Measurements from ENCODE around the gene PSMF1.

PSMF1 gene

DNA sequence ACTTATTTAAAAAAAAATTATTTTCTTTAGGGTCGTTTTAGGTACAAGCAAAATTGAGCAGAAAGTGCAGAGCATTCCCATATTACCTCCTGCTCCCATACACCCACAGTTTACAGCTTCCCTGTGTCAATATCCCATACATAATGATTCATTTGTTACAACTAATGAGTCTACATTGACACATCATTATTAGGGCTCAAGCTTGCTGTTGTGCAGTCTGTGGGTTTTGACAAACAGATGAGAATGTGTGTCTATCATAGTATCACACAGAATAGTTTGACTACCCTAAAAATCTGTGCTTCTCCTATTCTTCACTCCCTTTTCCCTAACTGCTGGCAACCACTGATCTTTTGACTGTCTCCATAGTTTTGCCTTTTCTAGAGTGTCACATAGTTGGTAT is 9.4 kb downstream of the PSMF1 start:
- DNase-seq (ENCODE audit: extremely low spot score): no peak
- TF ChIP-seq CTBP1 (IDR thresholded peaks at IDR 0.05; ENCODE audit: borderline replicate concordance) (no peak), LEF1 (IDR thresholded peaks at IDR 0.05; ENCODE audit: borderline replicate concordance) (no peak), SP1 (IDR thresholded peaks at IDR 0.05) (no peak), L3MBTL2 (conservative IDR thresholded peaks at IDR 0.05) (no peak), SUZ12 (IDR thresholded peaks at IDR 0.05) (no peak), FOXM1 (IDR thresholded peaks at IDR 0.05; ENCODE audit: borderline replicate concordance) (no peak), ZNF384 (IDR thresholded peaks at IDR 0.05) (no peak), TARDBP (IDR thresholded peaks at IDR 0.05) (no peak), FOXA1 (IDR thresholded peaks at IDR 0.05) (no peak), NFRKB (IDR thresholded peaks at IDR 0.05) (no peak), ELF4 (IDR thresholded peaks at IDR 0.05) (no peak), HDGF (IDR thresholded peaks at IDR 0.05; ENCODE audit: borderline replicate concordance) (no peak), BHLHE40 (IDR thresholded peaks at IDR 0.05; ENCODE audit: borderline replicate concordance) (no peak), FOXK2 (IDR thresholded peaks at IDR 0.05) (no peak), ARNT (IDR thresholded peaks at IDR 0.05) (no peak)
- TF ChIP-seq, protein P1, sequence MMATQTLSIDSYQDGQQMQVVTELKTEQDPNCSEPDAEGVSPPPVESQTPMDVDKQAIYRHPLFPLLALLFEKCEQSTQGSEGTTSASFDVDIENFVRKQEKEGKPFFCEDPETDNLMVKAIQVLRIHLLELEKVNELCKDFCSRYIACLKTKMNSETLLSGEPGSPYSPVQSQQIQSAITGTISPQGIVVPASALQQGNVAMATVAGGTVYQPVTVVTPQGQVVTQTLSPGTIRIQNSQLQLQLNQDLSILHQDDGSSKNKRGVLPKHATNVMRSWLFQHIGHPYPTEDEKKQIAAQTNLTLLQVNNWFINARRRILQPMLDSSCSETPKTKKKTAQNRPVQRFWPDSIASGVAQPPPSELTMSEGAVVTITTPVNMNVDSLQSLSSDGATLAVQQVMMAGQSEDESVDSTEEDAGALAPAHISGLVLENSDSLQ (IDR thresholded peaks at IDR 0.05): no peak
- ChIA-PET POLR2A (no interaction called here), CTCF (no interaction called here)

DNA sequence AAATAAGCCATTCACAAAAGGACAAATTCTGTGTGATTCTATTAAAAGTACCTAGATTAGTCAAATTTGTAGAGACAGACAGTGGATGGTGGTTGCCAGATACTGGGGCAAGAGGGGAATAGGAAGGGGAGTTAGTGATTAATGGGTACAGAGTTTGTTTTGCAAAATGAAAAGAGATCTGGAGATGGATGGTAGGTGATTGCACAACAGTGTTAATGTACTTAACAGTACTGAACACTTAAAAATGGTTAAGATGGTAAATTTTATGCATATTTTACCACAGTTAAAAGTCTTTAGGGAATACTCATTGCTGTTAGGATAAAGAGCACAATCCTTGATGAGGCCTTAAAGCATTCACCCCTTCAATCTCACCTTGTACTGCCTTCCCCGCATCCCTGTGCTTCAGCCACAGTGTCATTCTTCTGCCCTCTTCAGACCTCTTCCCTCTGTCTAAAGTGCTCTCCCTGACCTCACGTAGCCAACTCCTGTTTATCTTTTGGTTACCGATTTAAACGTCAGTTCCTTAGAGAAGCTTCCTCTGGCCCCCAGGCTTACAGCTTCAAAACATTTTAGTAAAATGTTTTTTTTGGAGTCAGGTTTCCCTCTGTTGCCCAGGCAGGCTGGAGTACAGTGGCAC is 11.8 kb downstream of the PSMF1 start:
- DNase-seq (ENCODE audit: extremely low spot score): no peak
- TF ChIP-seq, protein P1 (IDR thresholded peaks at IDR 0.05): no peak
- TF ChIP-seq BHLHE40 (IDR thresholded peaks at IDR 0.05; ENCODE audit: borderline replicate concordance): no peak
- ChIA-PET POLR2A (no interaction called here), CTCF (no interaction called here)

- DNase-seq (ENCODE audit: extremely low spot score): no peak
- TF ChIP-seq L3MBTL2 (conservative IDR thresholded peaks at IDR 0.05): no peak
- TF ChIP-seq LEF1 (IDR thresholded peaks at IDR 0.05; ENCODE audit: borderline replicate concordance): no peak
- no peak for TF ChIP-seq CTBP1 (IDR thresholded peaks at IDR 0.05; ENCODE audit: borderline replicate concordance)
- no peak for TF ChIP-seq ARNT (IDR thresholded peaks at IDR 0.05)
- TF ChIP-seq TARDBP (IDR thresholded peaks at IDR 0.05): no peak
- no peak for TF ChIP-seq FOXK2 (IDR thresholded peaks at IDR 0.05)
- TF ChIP-seq HDGF (IDR thresholded peaks at IDR 0.05; ENCODE audit: borderline replicate concordance): no peak
- no peak for TF ChIP-seq ZNF384 (IDR thresholded peaks at IDR 0.05)
- TF ChIP-seq FOXM1 (IDR thresholded peaks at IDR 0.05; ENCODE audit: borderline replicate concordance): no peak
- no peak for TF ChIP-seq FOXA1 (IDR thresholded peaks at IDR 0.05)
- no peak for TF ChIP-seq SP1 (IDR thresholded peaks at IDR 0.05)
- no peak for TF ChIP-seq BHLHE40 (IDR thresholded peaks at IDR 0.05; ENCODE audit: borderline replicate concordance)
- no peak for TF ChIP-seq NFRKB (IDR thresholded peaks at IDR 0.05)
- ChIA-PET CTCF (no interaction called here), POLR2A (no interaction called here)
Measured at GRCh38 chr20:1130847-1131246, 12.4 kb downstream of the PSMF1 start.

DNA sequence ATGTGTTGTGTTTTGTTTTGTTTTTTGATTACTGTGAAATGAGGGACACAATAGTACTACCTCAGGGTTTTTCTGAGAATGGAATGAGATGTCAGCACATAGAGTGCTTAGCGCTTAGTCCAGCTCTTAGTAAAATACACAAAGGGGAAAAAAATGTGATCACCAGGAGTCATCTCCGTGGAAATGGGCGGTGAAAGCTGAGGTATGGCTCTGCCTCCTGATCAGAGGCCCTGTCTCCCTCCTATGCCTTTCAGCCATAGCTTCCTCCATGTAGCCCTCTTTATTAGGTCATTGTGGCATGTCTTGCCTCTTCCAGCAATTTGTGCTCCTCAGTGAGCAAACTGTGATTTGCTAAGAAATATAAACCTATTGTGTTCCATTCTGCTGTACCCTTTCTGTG is 13.0 kb downstream of the PSMF1 start:
- ChIA-PET CTCF (no interaction called here), POLR2A (no interaction called here)
- TF ChIP-seq ARNT (IDR thresholded peaks at IDR 0.05): no peak
- TF ChIP-seq BHLHE40 (IDR thresholded peaks at IDR 0.05; ENCODE audit: borderline replicate concordance): no peak
- TF ChIP-seq HDGF (IDR thresholded peaks at IDR 0.05; ENCODE audit: borderline replicate concordance): no peak
- TF ChIP-seq FOXM1 (IDR thresholded peaks at IDR 0.05; ENCODE audit: borderline replicate concordance): no peak
- no peak for DNase-seq (ENCODE audit: extremely low spot score)

- ChIA-PET POLR2A (no interaction called here), CTCF (no interaction called here)
- TF ChIP-seq CTBP1 (IDR thresholded peaks at IDR 0.05; ENCODE audit: borderline replicate concordance) (no peak), ELF4 (IDR thresholded peaks at IDR 0.05) (no peak), FOXK2 (IDR thresholded peaks at IDR 0.05) (no peak), ZNF384 (IDR thresholded peaks at IDR 0.05) (no peak), FOXA1 (IDR thresholded peaks at IDR 0.05) (no peak), NFRKB (IDR thresholded peaks at IDR 0.05) (no peak), SP1 (IDR thresholded peaks at IDR 0.05) (no peak), LEF1 (IDR thresholded peaks at IDR 0.05; ENCODE audit: borderline replicate concordance) (no peak), HDGF (IDR thresholded peaks at IDR 0.05; ENCODE audit: borderline replicate concordance) (no peak), FOXM1 (IDR thresholded peaks at IDR 0.05; ENCODE audit: borderline replicate concordance) (no peak)
- DNase-seq (ENCODE audit: extremely low spot score): no peak
Measured at GRCh38 chr20:1134355-1134754, 16.0 kb downstream of the PSMF1 start.

DNA sequence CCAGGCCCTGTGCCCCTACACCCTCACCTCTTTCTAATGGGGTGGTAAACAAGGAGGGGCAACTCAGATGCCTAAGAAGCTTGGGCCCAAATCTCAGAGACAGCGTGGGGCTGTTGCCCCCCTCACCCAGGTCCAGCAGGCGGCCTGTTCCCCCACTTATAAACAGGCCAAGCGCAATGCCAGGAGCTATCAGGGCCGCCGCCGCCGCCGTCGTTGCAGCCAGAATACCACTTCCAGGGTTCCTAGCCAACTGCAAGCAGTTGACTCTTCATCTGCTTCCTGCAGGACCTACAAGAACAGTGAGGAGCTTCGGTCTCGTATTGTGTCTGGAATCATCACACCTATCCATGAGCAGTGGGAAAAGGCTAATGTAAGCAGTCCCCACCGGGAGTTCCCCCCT is 16.4 kb downstream of the PSMF1 start:
- no peak for DNase-seq (ENCODE audit: extremely low spot score)
- ChIA-PET POLR2A (no interaction called here), CTCF (no interaction called here)
- TF ChIP-seq ZNF384 (IDR thresholded peaks at IDR 0.05) (no peak), CTBP1 (IDR thresholded peaks at IDR 0.05; ENCODE audit: borderline replicate concordance) (no peak), NFRKB (IDR thresholded peaks at IDR 0.05) (no peak), HDGF (IDR thresholded peaks at IDR 0.05; ENCODE audit: borderline replicate concordance) (no peak), SP1 (IDR thresholded peaks at IDR 0.05) (no peak), BHLHE40 (IDR thresholded peaks at IDR 0.05; ENCODE audit: borderline replicate concordance) (no peak), L3MBTL2 (conservative IDR thresholded peaks at IDR 0.05) (no peak), FOXM1 (IDR thresholded peaks at IDR 0.05; ENCODE audit: borderline replicate concordance) (no peak), FOXA1 (IDR thresholded peaks at IDR 0.05) (no peak), LEF1 (IDR thresholded peaks at IDR 0.05; ENCODE audit: borderline replicate concordance) (no peak), TARDBP (IDR thresholded peaks at IDR 0.05) (no peak), ELF4 (IDR thresholded peaks at IDR 0.05) (no peak)
- TF ChIP-seq, protein P1 (IDR thresholded peaks at IDR 0.05): no peak
